ENCODE measurements around the gene RBPMS2. TPM values are rescaled to one million over a fixed set of nuclear protein-coding genes. Genes with fewer than 3 reads are reported as not detected.
A peak's percentile ranks its signal among the peaks of the same experiment; 100 is the strongest.

The RBPMS2 gene
- total RNA-seq, 4 donors from 2014 or later: 1.5 to 58.4 (median 6.4) TPM

DNA sequence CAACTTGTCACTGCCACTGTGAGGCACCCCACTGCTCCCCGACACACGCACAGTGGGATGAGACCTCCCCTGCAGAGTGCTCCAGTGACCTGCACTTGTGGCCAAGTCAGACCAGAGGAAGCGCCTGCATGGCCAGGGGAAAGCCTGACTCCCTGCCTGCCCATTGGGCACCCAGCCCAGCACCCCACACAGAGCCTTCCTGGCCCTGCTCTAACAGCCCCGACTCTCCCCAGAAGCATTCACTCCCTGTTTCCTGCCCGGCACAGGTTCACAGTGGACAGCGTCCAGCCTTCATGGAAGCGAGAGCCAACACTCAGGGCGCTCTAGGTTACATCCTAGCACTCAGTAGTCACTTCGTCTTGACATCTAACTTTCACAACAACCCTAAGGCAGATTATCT is 27.8 kb downstream of the RBPMS2 start:
- DNase-seq: no peak
- Histone ChIP-seq H3K36me3 (no peaks in the 10 kb centered on the region), H3K4me1 (no peaks in the 10 kb centered on the region), H3K9me3 (no peaks in the 10 kb centered on the region), H3K27ac (peak overlapping the region in 1 of 2 donors; percentile 8), H3K4me3 (no peak overlapping the region), H3K27me3 (no peaks in the 10 kb centered on the region)
- intact Hi-C loops (cut with DNase I; ENCODE audit: low total_unique reads): no loop called here
- no peak for TF ChIP-seq POLR2A (IDR thresholded peaks at IDR 0.05)
- TF ChIP-seq, protein P1, sequence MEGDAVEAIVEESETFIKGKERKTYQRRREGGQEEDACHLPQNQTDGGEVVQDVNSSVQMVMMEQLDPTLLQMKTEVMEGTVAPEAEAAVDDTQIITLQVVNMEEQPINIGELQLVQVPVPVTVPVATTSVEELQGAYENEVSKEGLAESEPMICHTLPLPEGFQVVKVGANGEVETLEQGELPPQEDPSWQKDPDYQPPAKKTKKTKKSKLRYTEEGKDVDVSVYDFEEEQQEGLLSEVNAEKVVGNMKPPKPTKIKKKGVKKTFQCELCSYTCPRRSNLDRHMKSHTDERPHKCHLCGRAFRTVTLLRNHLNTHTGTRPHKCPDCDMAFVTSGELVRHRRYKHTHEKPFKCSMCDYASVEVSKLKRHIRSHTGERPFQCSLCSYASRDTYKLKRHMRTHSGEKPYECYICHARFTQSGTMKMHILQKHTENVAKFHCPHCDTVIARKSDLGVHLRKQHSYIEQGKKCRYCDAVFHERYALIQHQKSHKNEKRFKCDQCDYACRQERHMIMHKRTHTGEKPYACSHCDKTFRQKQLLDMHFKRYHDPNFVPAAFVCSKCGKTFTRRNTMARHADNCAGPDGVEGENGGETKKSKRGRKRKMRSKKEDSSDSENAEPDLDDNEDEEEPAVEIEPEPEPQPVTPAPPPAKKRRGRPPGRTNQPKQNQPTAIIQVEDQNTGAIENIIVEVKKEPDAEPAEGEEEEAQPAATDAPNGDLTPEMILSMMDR (IDR thresholded peaks at IDR 0.05): no peak

DNA sequence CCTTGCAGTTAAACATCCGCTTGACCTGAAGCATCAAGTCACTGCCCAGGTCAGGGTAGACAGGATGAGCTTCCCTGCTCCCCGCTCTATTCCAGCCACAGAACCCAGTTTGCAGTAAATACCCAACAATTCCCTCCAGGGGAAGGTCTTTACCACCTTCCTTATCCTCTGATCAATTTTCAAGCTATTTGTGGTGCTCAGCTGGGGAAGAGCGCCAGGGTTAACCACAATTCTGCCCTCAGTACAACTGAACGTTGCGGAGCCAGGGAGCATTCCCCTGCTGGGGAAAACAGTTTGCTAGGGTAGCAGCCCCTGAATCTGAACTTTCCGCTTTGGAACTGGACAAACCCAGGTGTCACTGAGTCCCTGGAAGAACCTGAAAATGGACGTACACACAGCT is 28.5 kb downstream of the RBPMS2 start:
- intact Hi-C loops (cut with DNase I; ENCODE audit: low total_unique reads): no loop called here
- H3K4me1 ChIP-seq: no peaks in the 10 kb centered on the region
- DNase-seq: no peak
- no peaks in the 10 kb centered on the region for H3K27me3 ChIP-seq
- H3K36me3 ChIP-seq: no peaks in the 10 kb centered on the region
- TF ChIP-seq POLR2A (IDR thresholded peaks at IDR 0.05): no peak
- TF ChIP-seq, protein P1 (IDR thresholded peaks at IDR 0.05): no peak
- peak overlapping the region in 1 of 2 donors; percentile 8 for H3K27ac ChIP-seq
- H3K9me3 ChIP-seq: no peaks in the 10 kb centered on the region
- H3K4me3 ChIP-seq: no peak overlapping the region

DNA sequence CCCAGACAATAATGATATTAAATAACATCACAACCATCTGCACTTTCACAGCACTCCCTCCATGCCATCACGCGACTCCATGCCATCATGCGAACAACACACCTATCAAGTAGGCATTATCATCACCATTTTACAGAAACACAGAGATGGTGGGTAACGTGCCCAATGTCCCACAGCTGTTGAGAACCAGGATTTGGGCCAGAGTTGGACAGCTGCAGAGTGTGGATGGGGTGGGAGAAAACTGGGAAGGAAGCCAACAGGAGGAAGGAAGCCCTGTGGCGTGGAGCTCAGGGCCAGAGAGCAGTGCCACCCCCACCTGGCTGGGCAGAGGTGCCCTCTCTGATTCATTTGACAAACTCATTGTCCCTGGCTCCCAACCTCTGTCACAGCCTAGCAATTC is 29.0 kb downstream of the RBPMS2 start:
- Histone ChIP-seq H3K27me3 (no peaks in the 10 kb centered on the region), H3K36me3 (no peaks in the 10 kb centered on the region), H3K27ac (no peak overlapping the region), H3K9me3 (no peaks in the 10 kb centered on the region), H3K4me3 (no peak overlapping the region), H3K4me1 (no peaks in the 10 kb centered on the region)
- intact Hi-C loops (cut with DNase I; ENCODE audit: low total_unique reads): no loop called here
- TF ChIP-seq, protein P1 (IDR thresholded peaks at IDR 0.05): no peak
- no peak for TF ChIP-seq POLR2A (IDR thresholded peaks at IDR 0.05)
- DNase-seq: no peak

DNA sequence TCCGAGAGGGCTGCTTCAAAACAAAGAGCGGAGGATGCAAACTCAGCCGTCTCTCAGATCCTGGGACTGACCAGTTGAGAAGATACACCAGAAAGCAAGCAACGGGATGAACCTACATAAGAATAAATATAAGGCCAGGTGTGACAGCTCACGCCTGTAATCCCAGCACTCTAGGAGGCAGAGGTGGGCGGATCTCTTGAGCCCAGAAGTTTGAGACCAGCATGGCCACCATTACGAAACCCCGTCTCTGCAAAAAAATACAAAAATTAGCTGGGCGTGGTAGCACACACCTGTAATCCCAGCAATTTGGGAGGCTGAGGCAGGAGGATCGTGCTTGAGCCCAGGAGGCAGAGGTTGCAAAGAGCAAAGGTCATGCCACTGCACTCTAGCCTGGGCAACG is 31.7 kb downstream of the RBPMS2 start:
- Histone ChIP-seq H3K27me3 (no peaks in the 10 kb centered on the region), H3K4me3 (no peak overlapping the region), H3K9me3 (no peaks in the 10 kb centered on the region), H3K4me1 (no peaks in the 10 kb centered on the region), H3K36me3 (no peaks in the 10 kb centered on the region), H3K27ac (no peak overlapping the region)
- TF ChIP-seq, protein P1 (IDR thresholded peaks at IDR 0.05): no peak
- TF ChIP-seq POLR2A (IDR thresholded peaks at IDR 0.05): no peak
- intact Hi-C loops (cut with DNase I; ENCODE audit: low total_unique reads): loop anchor here (5.0 kb wide), 1 partner anchor 64 kb away; no protein-coding TSS in a partner anchor
- DNase-seq: no peak

DNA sequence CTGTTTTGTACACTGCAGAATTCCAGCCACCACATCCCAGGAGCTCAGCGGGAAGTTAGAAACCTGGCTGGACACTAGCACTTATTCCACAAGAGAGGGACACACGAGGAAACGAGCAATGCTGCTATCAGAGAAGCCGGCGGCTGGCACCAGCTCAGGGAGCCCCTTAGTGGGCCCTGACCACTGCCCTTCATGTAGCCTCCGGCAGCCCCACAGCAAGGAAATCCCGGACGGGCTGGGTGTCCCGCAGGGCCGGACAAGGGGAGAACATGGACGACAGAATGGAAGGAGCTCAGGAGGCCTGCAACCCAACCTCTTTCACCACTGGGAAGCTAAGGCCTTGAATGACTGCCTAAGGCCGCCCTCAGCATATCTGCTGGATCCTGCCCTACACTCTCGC is 32.5 kb downstream of the RBPMS2 start:
- Histone ChIP-seq H3K4me3 (no peak overlapping the region), H3K9me3 (no peaks in the 10 kb centered on the region), H3K27ac (peak overlapping the region; percentile 27 to 32), H3K4me1 (no peaks in the 10 kb centered on the region), H3K27me3 (no peaks in the 10 kb centered on the region), H3K36me3 (no peaks in the 10 kb centered on the region)
- no peak for DNase-seq
- TF ChIP-seq, protein P1 (IDR thresholded peaks at IDR 0.05): no peak
- no peak for TF ChIP-seq POLR2A (IDR thresholded peaks at IDR 0.05)
- intact Hi-C loops (cut with DNase I; ENCODE audit: low total_unique reads): loop anchor here (5.0 kb wide), 1 partner anchor 64 kb away; no protein-coding TSS in a partner anchor

Measured in uterus (tissue), 4 donors.